ENCODE data around the gene TAF1D. TPM values are rescaled to one million over a fixed set of nuclear protein-coding genes. Genes with fewer than 3 reads are reported as not detected.
A peak's percentile ranks its signal among the peaks of the same experiment; 100 is the strongest.

TAF1D gene
- total RNA-seq, 1 experiment from 2014 or later = 158 TPM

- no peaks in the 10 kb centered on the region for H3K9me3 ChIP-seq (ENCODE audit: insufficient read depth, low read depth)
- no peak for TF ChIP-seq EZH2 (IDR thresholded peaks at IDR 0.05; ENCODE audit: low read depth)
- TF ChIP-seq, protein P1, sequence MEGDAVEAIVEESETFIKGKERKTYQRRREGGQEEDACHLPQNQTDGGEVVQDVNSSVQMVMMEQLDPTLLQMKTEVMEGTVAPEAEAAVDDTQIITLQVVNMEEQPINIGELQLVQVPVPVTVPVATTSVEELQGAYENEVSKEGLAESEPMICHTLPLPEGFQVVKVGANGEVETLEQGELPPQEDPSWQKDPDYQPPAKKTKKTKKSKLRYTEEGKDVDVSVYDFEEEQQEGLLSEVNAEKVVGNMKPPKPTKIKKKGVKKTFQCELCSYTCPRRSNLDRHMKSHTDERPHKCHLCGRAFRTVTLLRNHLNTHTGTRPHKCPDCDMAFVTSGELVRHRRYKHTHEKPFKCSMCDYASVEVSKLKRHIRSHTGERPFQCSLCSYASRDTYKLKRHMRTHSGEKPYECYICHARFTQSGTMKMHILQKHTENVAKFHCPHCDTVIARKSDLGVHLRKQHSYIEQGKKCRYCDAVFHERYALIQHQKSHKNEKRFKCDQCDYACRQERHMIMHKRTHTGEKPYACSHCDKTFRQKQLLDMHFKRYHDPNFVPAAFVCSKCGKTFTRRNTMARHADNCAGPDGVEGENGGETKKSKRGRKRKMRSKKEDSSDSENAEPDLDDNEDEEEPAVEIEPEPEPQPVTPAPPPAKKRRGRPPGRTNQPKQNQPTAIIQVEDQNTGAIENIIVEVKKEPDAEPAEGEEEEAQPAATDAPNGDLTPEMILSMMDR (conservative IDR thresholded peaks at IDR 0.05) = no peak
- peaks cover 40% of the 10 kb centered on the region for H3K4me1 ChIP-seq (replicated peaks; ENCODE audit: insufficient read depth)
- H3K4me3 ChIP-seq = peak overlapping the region; percentile 81
- H3K36me3 ChIP-seq (ENCODE audit: low read depth) = peaks cover 59% of the 10 kb centered on the region
- H3K4me2 ChIP-seq = peak overlapping the region; percentile 98
- H3K27ac ChIP-seq = peak overlapping the region; percentile 99
- no peaks in the 10 kb centered on the region for H3K27me3 ChIP-seq (ENCODE audit: insufficient read depth, low read depth)
- ChIA-PET POLR2A (ENCODE audit: unreplicated experiment) (interaction anchor here (0.6 to 1.4 kb wide), 4 partner anchors 20 to 391 kb away, joined by 4 to 30 read pairs (median 10); partner anchors contain the start of gene MED17), CTCF (interaction anchor here (0.6 to 1.5 kb wide), 3 partner anchors 43 to 1002 kb away, joined by 3 to 9 read pairs (median 7); partner anchors contain the start of gene MED17)
- H3F3A ChIP-seq (ENCODE audit: insufficient read depth, low read depth) = peaks cover 68% of the 10 kb centered on the region
- peaks cover 47% of the 10 kb centered on the region for H4K20me1 ChIP-seq (ENCODE audit: insufficient read depth)
- peaks cover 85% of the 10 kb centered on the region for H3K79me2 ChIP-seq (ENCODE audit: low read depth)
- DNase-seq = peak; percentile 20 to 61
- H3K9me2 ChIP-seq (ENCODE audit: insufficient read depth) = no peaks in the 10 kb centered on the region
- intact Hi-C loops (cut with micrococcal nuclease; ENCODE audit: unreplicated experiment) = loop anchor here (1.0 to 2.0 kb wide), 2 partner anchors 44 to 102 kb away; partner anchors contain the start of gene MED17
- TSS peak; percentile 54 for BruUV-seq (replicated peaks)
- no peak overlapping the region for H2AFZ ChIP-seq
Measured at GRCh38 chr11:93740730-93741093, 583 bp downstream of the TAF1D start.

DNA sequence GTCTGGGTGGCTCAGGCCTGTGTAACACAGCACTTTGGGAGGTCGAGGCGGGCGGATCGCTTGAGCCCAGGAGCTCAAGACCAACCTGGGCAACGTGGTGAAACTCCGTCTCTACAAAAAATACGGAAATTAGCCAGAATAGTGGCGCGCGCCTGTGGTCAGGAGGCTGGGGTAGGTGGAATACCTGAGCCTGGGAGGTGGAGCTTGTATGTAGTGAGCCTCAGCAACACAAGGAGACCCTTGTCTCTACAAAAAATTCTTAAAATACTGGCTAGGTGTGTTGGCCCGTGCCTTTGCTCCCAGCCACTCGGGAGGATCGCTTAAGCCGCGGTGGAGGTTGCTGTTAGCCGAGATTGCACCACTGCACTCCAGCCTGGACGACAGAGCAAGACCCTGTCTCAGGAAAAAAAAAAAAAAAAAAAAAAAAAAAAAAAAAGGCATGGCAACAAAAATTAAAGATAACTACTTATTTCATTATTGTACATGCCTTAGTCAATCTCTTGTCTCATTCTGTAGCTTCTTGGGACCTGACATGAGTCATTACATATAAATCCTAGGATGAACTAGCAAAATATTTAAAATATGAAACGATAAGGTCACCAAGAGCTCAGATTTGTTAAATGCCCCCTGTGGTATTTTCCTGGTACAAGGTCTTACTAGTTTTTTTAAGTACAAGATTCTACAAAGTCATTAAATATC, 1.1 kb downstream of the TAF1D start:
- peaks cover 73% of the 10 kb centered on the region for H3F3A ChIP-seq (ENCODE audit: insufficient read depth, low read depth)
- BruUV-seq (replicated peaks) = no TSS peak
- peaks cover 53% of the 10 kb centered on the region for H4K20me1 ChIP-seq (ENCODE audit: insufficient read depth)
- H3K4me1 ChIP-seq (replicated peaks; ENCODE audit: insufficient read depth) = peaks cover 45% of the 10 kb centered on the region
- peak overlapping the region; percentile 81 for H3K4me3 ChIP-seq
- H3K9me3 ChIP-seq (ENCODE audit: insufficient read depth, low read depth) = no peaks in the 10 kb centered on the region
- peak overlapping the region; percentile 98 for H3K4me2 ChIP-seq
- TF ChIP-seq, protein P1 (conservative IDR thresholded peaks at IDR 0.05) = no peak
- no peak for TF ChIP-seq EZH2 (IDR thresholded peaks at IDR 0.05; ENCODE audit: low read depth)
- intact Hi-C loops (cut with micrococcal nuclease; ENCODE audit: unreplicated experiment) = loop anchor here (1.0 to 2.0 kb wide), 2 partner anchors 44 to 103 kb away; partner anchors contain the start of gene MED17
- peaks cover 91% of the 10 kb centered on the region for H3K79me2 ChIP-seq (ENCODE audit: low read depth)
- H3K27ac ChIP-seq = peak overlapping the region; percentile 99
- no peak overlapping the region for H2AFZ ChIP-seq
- H3K36me3 ChIP-seq (ENCODE audit: low read depth) = peaks cover 65% of the 10 kb centered on the region
- ChIA-PET CTCF (interaction anchor here (0.7 kb wide), 1 partner anchor 58 kb away, joined by 7 read pairs; no protein-coding TSS in a partner anchor), POLR2A (ENCODE audit: unreplicated experiment) (interaction anchor here (0.5 to 1.4 kb wide), 8 partner anchors 20 to 1936 kb away, joined by 3 to 30 read pairs (median 9); partner anchors contain the start of gene MED17)
- no peaks in the 10 kb centered on the region for H3K9me2 ChIP-seq (ENCODE audit: insufficient read depth)
- no peaks in the 10 kb centered on the region for H3K27me3 ChIP-seq (ENCODE audit: insufficient read depth, low read depth)
- DNase-seq = peak; percentile 62 to 85

DNA sequence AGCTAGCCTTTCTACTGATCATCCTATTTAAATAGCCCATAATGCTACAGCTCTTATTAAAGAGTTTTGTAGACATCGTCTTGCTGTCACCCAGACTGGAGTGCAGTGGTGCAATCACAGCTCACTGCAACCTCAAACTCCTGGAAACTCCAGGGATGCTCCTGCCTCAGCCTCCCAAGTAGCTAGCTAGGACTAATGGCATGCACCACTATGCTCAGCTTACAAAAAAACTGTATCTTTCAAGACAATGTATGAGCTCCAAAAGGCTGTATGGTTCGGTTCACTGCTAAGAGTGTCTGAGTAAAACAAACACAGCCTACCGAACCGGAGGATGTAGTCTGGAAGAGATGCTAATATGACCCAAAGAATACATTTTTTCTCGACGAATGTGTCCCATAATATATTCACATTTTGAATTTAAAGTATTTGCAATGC, 2.6 kb downstream of the TAF1D start:
- Histone ChIP-seq H3K4me1 (replicated peaks; ENCODE audit: insufficient read depth) (peaks cover 45% of the 10 kb centered on the region), H2AFZ (no peak overlapping the region), H3K4me3 (peak overlapping the region; percentile 81), H3K9me3 (ENCODE audit: insufficient read depth, low read depth) (no peaks in the 10 kb centered on the region), H3K27ac (peak overlapping the region; percentile 99), H3F3A (ENCODE audit: insufficient read depth, low read depth) (peaks cover 88% of the 10 kb centered on the region), H3K27me3 (ENCODE audit: insufficient read depth, low read depth) (no peaks in the 10 kb centered on the region), H3K36me3 (ENCODE audit: low read depth) (peaks cover 74% of the 10 kb centered on the region), H3K4me2 (peak overlapping the region; percentile 98), H3K79me2 (ENCODE audit: low read depth) (peaks cover 93% of the 10 kb centered on the region), H4K20me1 (ENCODE audit: insufficient read depth) (peaks cover 63% of the 10 kb centered on the region), H3K9me2 (ENCODE audit: insufficient read depth) (no peaks in the 10 kb centered on the region)
- POLR2A ChIA-PET (ENCODE audit: unreplicated experiment) = interaction anchor here (0.6 to 0.7 kb wide), 3 partner anchors 43 to 56 kb away, joined by 4 to 8 read pairs (median 6); no protein-coding TSS in a partner anchor
- CTCF ChIA-PET = interaction anchor here (0.6 kb wide), 1 partner anchor 1004 kb away, joined by 3 read pairs; no protein-coding TSS in a partner anchor
- no peak for TF ChIP-seq EZH2 (IDR thresholded peaks at IDR 0.05; ENCODE audit: low read depth)
- TF ChIP-seq, protein P1 (conservative IDR thresholded peaks at IDR 0.05) = no peak
- no peak for DNase-seq
- intact Hi-C loops (cut with micrococcal nuclease; ENCODE audit: unreplicated experiment) = no loop called here
- no TSS peak for BruUV-seq (replicated peaks)

Measured in PC-9 (cell line).